GM12878 (cell line): ENCODE measurements around the gene SRRM5. TPM values are rescaled to one million over a fixed set of nuclear protein-coding genes. Genes with fewer than 3 reads are reported as not detected.

ENCODE experiments used
- ATAC-seq: fragments of 200-7000 bp; cut with Tn5 transposase; 3 replicates; pipeline ENCODE4 v1.9.1; 2020; ENCODE audit warnings: mild to moderate bottlenecking, moderate library complexity
- BruUV-seq: library from RNA; stranded (reverse); fragments of 400-500 nt; replicated peaks from 2 replicates; lab custom pipeline; 2021; lab: Mats Ljungman, UMichigan
- CTCF ChIA-PET: fragments of 300-600 bp; sonication (Branson Sonifier 250); formaldehyde crosslinking; extraction: SDS; loops from one replicate; lab custom pipeline; 2021; ENCODE audit warnings: inconsistent platforms; lab: Yijun Ruan, JAX
- POLR2A ChIA-PET: fragments of 350-600 bp; formaldehyde crosslinking; extraction: SDS; loops from one replicate; lab custom pipeline; 2021; ENCODE audit warnings: inconsistent platforms; lab: Charles Lee
- RAD21 ChIA-PET: fragments of 300-600 bp; sonication (Branson Sonifier 250); formaldehyde crosslinking; loops from one replicate; lab custom pipeline; 2023; ENCODE audit warnings: antibody characterized with exemption; ENCODE audit not compliant: unreplicated experiment; lab: Charles Lee
- SMC1A ChIA-PET: fragments of 300-600 bp; sonication (Branson Sonifier 250); formaldehyde crosslinking; loops from one replicate; lab custom pipeline; 2023; ENCODE audit not compliant: unreplicated experiment, uncharacterized antibody; lab: Charles Lee
- DNase-seq: peaks from one replicate; pipeline ENCODE4 v3.0.0-alpha.2; 2011; ENCODE audit warnings: low read depth, low spot score
- FAIRE-seq: peaks from 3 replicates; lab custom pipeline; 2011; peaks lifted over from hg19 to GRCh38; lab: Jason Lieb, UNC
- H2AFZ ChIP-seq: 2 replicates; pipeline ENCODE4 v1.6.0; 2011; ENCODE audit warnings: low read depth, low read length, control low read depth; ENCODE audit not compliant: control insufficient read depth
- H3K27ac ChIP-seq: 2 replicates; pipeline ENCODE4 v1.5.1; 2011; ENCODE audit warnings: control low read depth; ENCODE audit not compliant: control insufficient read depth, insufficient read depth
- H3K27me3 ChIP-seq, 2 experiments: replicated peaks in 1 of 2; 2 replicates each; pipeline versions ENCODE4 v1.6.0 to v1.6.1; 2011; ENCODE audit warnings: low read length in 1 of 2; ENCODE audit not compliant: control insufficient read depth in 2 of 2, insufficient read depth in 2 of 2
- H3K36me3 ChIP-seq, 2 experiments: 2 replicates each; pipeline ENCODE4 v1.5.1; 2011; ENCODE audit warnings: low read length in 1 of 2; ENCODE audit not compliant: control insufficient read depth in 2 of 2, insufficient read depth in 2 of 2
- H3K4me1 ChIP-seq: 2 replicates; pipeline ENCODE4 v1.6.1; 2011; ENCODE audit warnings: mild to moderate bottlenecking, low read length, moderate library complexity, mixed read lengths; ENCODE audit not compliant: control insufficient read depth, insufficient read depth
- H3K4me2 ChIP-seq: 2 replicates; pipeline ENCODE4 v1.6.0; 2011; ENCODE audit warnings: control low read depth; ENCODE audit not compliant: control insufficient read depth, insufficient read depth
- H3K4me3 ChIP-seq: fragments of 200-600 bp; sonication (generic); 2 replicates; pipeline ENCODE4 v1.5.1; 2016
- H3K79me2 ChIP-seq: 2 replicates; pipeline ENCODE4 v1.6.0; 2011; ENCODE audit warnings: low read length; ENCODE audit not compliant: control insufficient read depth, insufficient read depth
- H3K9ac ChIP-seq: 2 replicates; pipeline ENCODE4 v1.8.0; 2011; ENCODE audit warnings: low read length, control low read depth, mixed read lengths; ENCODE audit not compliant: control insufficient read depth, insufficient read depth
- H3K9me3 ChIP-seq: replicated peaks from 3 replicates; pipeline ENCODE4 v1.5.1; 2011; ENCODE audit warnings: mild to moderate bottlenecking, low read length; ENCODE audit not compliant: control insufficient read depth, insufficient read depth
- H4K20me1 ChIP-seq: 2 replicates; pipeline ENCODE4 v1.6.0; 2011; ENCODE audit not compliant: control insufficient read depth, insufficient read depth
- ATF7 ChIP-seq: fragments of 450-650 bp; IDR thresholded peaks from 2 replicates; pipeline ENCODE4 v1.6.1; 2016; ENCODE audit warnings: low read depth, mild to moderate bottlenecking
- IKZF2 ChIP-seq, 2 experiments: fragments of 450-650 bp; IDR thresholded peaks; 2 replicates each; pipeline ENCODE4 v1.6.1; 2017; ENCODE audit warnings: mild to moderate bottlenecking in 2 of 2, moderate library complexity in 2 of 2
- KDM1A ChIP-seq: fragments of 200-600 bp; sonication (generic); IDR thresholded peaks from 2 replicates; pipeline ENCODE4 v1.6.1; 2016; ENCODE audit warnings: borderline replicate concordance
- LARP7 ChIP-seq: fragments of 450-650 bp; IDR thresholded peaks from 2 replicates; pipeline ENCODE4 v1.6.1; 2017; ENCODE audit warnings: mild to moderate bottlenecking
- NBN ChIP-seq: fragments of 450-650 bp; IDR thresholded peaks from 2 replicates; pipeline ENCODE4 v1.6.1; 2016
- NFYB ChIP-seq: IDR thresholded peaks from 2 replicates; pipeline ENCODE4 v1.6.1; 2011; ENCODE audit warnings: low read depth, mild to moderate bottlenecking, low read length, improper control_type of control experiment, moderate library complexity; ENCODE audit not compliant: insufficient read depth
- SIX5 ChIP-seq: IDR thresholded peaks from 2 replicates; pipeline ENCODE4 v1.6.1; 2011; ENCODE audit warnings: mild to moderate bottlenecking, low read depth, low read length, moderate library complexity; ENCODE audit not compliant: severe bottlenecking
- SPI1 ChIP-seq: IDR thresholded peaks from 2 replicates; pipeline ENCODE4 v1.6.1; 2011; ENCODE audit warnings: low read depth, mild to moderate bottlenecking, low read length, moderate library complexity, borderline replicate concordance; ENCODE audit not compliant: insufficient read depth
- SREBF1 ChIP-seq: IDR thresholded peaks from 2 replicates; pipeline ENCODE4 v1.6.1; 2012; ENCODE audit warnings: mild to moderate bottlenecking, low read length
- STAT1 ChIP-seq: fragments of 450-650 bp; conservative IDR thresholded peaks from 2 replicates; pipeline ENCODE4 v1.6.1; 2014; ENCODE audit warnings: antibody characterized with exemption, mild to moderate bottlenecking
- YBX1 ChIP-seq: fragments of 450-650 bp; IDR thresholded peaks from 2 replicates; pipeline ENCODE4 v1.6.1; 2016; ENCODE audit warnings: antibody characterized with exemption
- ZNF24 ChIP-seq: fragments of 450-650 bp; IDR thresholded peaks from 2 replicates; pipeline ENCODE4 v1.6.1; 2017; ENCODE audit warnings: antibody characterized with exemption, mild to moderate bottlenecking
- WGBS: methylation state at CpG from one replicate; pipeline ENCODE4 v1.1.6; 2016; ENCODE audit warnings: low lambda C conversion rate; ENCODE audit not compliant: insufficient replicate concordance, insufficient coverage; ENCODE audit errors: missing lambda C conversion rate; 5-methylcytosine and 5-hydroxymethylcytosine counted together
- in situ Hi-C: fragments of 300-500 bp; cut with MboI; formaldehyde crosslinking; loops from 9 replicates; pipeline ENCODE4 v1.14.3; 2018; ENCODE audit warnings: mixed read lengths
- intact Hi-C: fragments of 100-400 bp; cut with micrococcal nuclease; formaldehyde crosslinking; loops from one replicate; pipeline ENCODE4 v1.14.2; 2022; ENCODE audit not compliant: unreplicated experiment
- polyA plus RNA-seq, 11 experiments: library from polyadenylated mRNA; depleted of rRNA in 4 of 11; unstranded in 6 of 11; stranded (reverse) in 5 of 11; fragments of >200 nt; fragmentation: Nextera tagmentation in 4 of 11; fragmentation: Illumina TruSeq in 1 of 11; extraction: Ambion mirVana in 4 of 11; extraction: Trizol in 1 of 11; gene quantifications; 1 replicate in 1 of 11; 2 replicates in 10 of 11; pipeline versions ENCODE4 v1.2.1 to v1.2.3, GENCODE V29; 2011 to 2016; ENCODE audit warnings: inconsistent platforms in 2 of 11, missing spikeins in 2 of 11, low read depth in 1 of 11
- total RNA-seq, 4 experiments: library from RNA; depleted of rRNA in 3 of 4; stranded (reverse); fragments of >200 nt in 3 of 4; fragmentation: Illumina TruSeq in 1 of 4; extraction: Trizol in 1 of 4; gene quantifications; 2 replicates each; pipeline versions ENCODE4 v1.2.1 to v1.2.3, GENCODE V29; 2013 to 2021
- TF ChIP-seq, protein P1 (sequence below): fragments of 450-650 bp; IDR thresholded peaks from 2 replicates; pipeline ENCODE4 v1.6.1; 2018; ENCODE audit warnings: borderline replicate concordance, mild to moderate bottlenecking; ENCODE audit not compliant: partially characterized antibody
- TF ChIP-seq, protein P2 (sequence below): IDR thresholded peaks from 2 replicates; pipeline ENCODE4 v1.6.1; 2011; ENCODE audit warnings: low read depth, low read length, improper control_type of control experiment, borderline replicate concordance
- TF ChIP-seq, protein P3 (sequence below): fragments of 450-650 bp; IDR thresholded peaks from 2 replicates; pipeline ENCODE4 v1.6.1; 2017; ENCODE audit warnings: mild to moderate bottlenecking
- TF ChIP-seq, protein P4 (sequence below): fragments of 450-650 bp; IDR thresholded peaks from 2 replicates; pipeline ENCODE4 v1.6.1; 2018; ENCODE audit warnings: mild to moderate bottlenecking, low read depth, moderate library complexity; ENCODE audit not compliant: partially characterized antibody
- TF ChIP-seq, protein P5 (sequence below): IDR thresholded peaks from 2 replicates; pipeline ENCODE4 v1.6.1; 2012; ENCODE audit warnings: low read depth, low read length, improper control_type of control experiment

The SRRM5 gene
- total and polyA plus RNA-seq, 10 of the 15 experiments (the other 5 are each of a cell fraction or from before 2014, with no cell fraction given), result 0.06 to 0.38 (median 0.24) TPM; not detected in 2

DNA sequence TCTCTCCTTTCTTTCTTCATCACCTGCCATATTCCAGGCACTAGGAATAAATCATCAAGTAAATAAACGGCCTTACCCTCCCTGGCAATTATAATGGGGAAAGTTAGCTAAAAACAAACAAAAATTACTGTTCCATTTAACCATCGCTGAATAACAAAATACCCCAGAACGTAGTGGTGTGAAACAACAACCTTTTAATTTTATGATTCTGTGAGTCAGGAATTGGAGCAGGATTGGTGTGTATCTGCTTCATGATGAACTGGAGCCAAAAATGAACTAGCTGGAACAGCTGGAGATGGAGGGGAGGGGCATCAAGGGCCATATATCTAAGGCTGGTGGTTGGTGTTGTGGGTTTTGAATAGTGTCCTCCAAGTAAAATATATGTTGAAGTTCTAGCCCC is 31.4 kb downstream of the SRRM5 start:
- POLR2A ChIA-PET, result no interaction called here
- no peaks in the 10 kb centered on the region for H3K36me3 ChIP-seq
- H2AFZ ChIP-seq, result no peak overlapping the region
- no peaks in the 10 kb centered on the region for H3K79me2 ChIP-seq
- SMC1A ChIA-PET, result interaction anchor here (1.5 kb wide), 1 partner anchor 88 kb away, joined by 3 read pairs; no protein-coding TSS in a partner anchor
- no TSS peak for BruUV-seq
- H3K27ac ChIP-seq, result no peak overlapping the region
- no peaks in the 10 kb centered on the region; the same call in 1 of the 3 replicates for H3K9me3 ChIP-seq
- H3K4me3 ChIP-seq, result no peak overlapping the region
- peaks cover 9 to 16% of the 10 kb centered on the region in 2 experiments for H3K27me3 ChIP-seq
- ATAC-seq (no peak), FAIRE-seq (no peak), DNase-seq (no peak)
- CTCF ChIA-PET, result no interaction called here
- intact Hi-C loops, result no loop called here
- no peak overlapping the region for H3K4me2 ChIP-seq
- no peak overlapping the region for H3K9ac ChIP-seq
- peaks cover 5% of the 10 kb centered on the region for H3K4me1 ChIP-seq
- WGBS, result 48% methylated on average over 3 of the region's 3 CpGs
- RAD21 ChIA-PET, result no interaction called here
- in situ Hi-C loops, result no loop called here
- H4K20me1 ChIP-seq, result no peaks in the 10 kb centered on the region
- TF ChIP-seq IKZF2 (IDR thresholded peaks at IDR 0.05), result no peak
- TF ChIP-seq SIX5, result no peak
- TF ChIP-seq LARP7, result no peak
- TF ChIP-seq, protein P1, sequence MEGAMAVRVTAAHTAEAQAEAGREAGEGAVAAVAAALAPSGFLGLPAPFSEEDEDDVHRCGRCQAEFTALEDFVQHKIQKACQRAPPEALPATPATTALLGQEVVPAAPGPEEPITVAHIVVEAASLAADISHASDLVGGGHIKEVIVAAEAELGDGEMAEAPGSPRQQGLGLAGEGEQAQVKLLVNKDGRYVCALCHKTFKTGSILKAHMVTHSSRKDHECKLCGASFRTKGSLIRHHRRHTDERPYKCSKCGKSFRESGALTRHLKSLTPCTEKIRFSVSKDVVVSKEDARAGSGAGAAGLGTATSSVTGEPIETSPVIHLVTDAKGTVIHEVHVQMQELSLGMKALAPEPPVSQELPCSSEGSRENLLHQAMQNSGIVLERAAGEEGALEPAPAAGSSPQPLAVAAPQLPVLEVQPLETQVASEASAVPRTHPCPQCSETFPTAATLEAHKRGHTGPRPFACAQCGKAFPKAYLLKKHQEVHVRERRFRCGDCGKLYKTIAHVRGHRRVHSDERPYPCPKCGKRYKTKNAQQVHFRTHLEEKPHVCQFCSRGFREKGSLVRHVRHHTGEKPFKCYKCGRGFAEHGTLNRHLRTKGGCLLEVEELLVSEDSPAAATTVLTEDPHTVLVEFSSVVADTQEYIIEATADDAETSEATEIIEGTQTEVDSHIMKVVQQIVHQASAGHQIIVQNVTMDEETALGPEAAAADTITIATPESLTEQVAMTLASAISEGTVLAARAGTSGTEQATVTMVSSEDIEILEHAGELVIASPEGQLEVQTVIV, result no peak
- no peak for TF ChIP-seq NFYB
- TF ChIP-seq, protein P2, sequence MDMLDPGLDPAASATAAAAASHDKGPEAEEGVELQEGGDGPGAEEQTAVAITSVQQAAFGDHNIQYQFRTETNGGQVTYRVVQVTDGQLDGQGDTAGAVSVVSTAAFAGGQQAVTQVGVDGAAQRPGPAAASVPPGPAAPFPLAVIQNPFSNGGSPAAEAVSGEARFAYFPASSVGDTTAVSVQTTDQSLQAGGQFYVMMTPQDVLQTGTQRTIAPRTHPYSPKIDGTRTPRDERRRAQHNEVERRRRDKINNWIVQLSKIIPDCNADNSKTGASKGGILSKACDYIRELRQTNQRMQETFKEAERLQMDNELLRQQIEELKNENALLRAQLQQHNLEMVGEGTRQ, result no peak
- TF ChIP-seq, protein P3, sequence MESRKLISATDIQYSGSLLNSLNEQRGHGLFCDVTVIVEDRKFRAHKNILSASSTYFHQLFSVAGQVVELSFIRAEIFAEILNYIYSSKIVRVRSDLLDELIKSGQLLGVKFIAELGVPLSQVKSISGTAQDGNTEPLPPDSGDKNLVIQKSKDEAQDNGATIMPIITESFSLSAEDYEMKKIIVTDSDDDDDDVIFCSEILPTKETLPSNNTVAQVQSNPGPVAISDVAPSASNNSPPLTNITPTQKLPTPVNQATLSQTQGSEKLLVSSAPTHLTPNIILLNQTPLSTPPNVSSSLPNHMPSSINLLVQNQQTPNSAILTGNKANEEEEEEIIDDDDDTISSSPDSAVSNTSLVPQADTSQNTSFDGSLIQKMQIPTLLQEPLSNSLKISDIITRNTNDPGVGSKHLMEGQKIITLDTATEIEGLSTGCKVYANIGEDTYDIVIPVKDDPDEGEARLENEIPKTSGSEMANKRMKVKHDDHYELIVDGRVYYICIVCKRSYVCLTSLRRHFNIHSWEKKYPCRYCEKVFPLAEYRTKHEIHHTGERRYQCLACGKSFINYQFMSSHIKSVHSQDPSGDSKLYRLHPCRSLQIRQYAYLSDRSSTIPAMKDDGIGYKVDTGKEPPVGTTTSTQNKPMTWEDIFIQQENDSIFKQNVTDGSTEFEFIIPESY, result no peak
- TF ChIP-seq ZNF24, result no peak
- TF ChIP-seq SREBF1, result no peak
- no peak for TF ChIP-seq STAT1
- TF ChIP-seq YBX1, result no peak
- TF ChIP-seq, protein P4, sequence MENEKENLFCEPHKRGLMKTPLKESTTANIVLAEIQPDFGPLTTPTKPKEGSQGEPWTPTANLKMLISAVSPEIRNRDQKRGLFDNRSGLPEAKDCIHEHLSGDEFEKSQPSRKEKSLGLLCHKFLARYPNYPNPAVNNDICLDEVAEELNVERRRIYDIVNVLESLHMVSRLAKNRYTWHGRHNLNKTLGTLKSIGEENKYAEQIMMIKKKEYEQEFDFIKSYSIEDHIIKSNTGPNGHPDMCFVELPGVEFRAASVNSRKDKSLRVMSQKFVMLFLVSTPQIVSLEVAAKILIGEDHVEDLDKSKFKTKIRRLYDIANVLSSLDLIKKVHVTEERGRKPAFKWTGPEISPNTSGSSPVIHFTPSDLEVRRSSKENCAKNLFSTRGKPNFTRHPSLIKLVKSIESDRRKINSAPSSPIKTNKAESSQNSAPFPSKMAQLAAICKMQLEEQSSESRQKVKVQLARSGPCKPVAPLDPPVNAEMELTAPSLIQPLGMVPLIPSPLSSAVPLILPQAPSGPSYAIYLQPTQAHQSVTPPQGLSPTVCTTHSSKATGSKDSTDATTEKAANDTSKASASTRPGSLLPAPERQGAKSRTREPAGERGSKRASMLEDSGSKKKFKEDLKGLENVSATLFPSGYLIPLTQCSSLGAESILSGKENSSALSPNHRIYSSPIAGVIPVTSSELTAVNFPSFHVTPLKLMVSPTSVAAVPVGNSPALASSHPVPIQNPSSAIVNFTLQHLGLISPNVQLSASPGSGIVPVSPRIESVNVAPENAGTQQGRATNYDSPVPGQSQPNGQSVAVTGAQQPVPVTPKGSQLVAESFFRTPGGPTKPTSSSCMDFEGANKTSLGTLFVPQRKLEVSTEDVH, result no peak
- TF ChIP-seq SPI1, result no peak
- TF ChIP-seq ATF7, result no peak
- no peak for TF ChIP-seq NBN
- TF ChIP-seq, protein P5, sequence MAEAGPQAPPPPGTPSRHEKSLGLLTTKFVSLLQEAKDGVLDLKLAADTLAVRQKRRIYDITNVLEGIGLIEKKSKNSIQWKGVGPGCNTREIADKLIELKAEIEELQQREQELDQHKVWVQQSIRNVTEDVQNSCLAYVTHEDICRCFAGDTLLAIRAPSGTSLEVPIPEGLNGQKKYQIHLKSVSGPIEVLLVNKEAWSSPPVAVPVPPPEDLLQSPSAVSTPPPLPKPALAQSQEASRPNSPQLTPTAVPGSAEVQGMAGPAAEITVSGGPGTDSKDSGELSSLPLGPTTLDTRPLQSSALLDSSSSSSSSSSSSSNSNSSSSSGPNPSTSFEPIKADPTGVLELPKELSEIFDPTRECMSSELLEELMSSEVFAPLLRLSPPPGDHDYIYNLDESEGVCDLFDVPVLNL, result no peak
- no peak for TF ChIP-seq KDM1A
